OCI-LY7 (cell line): Measurements from ENCODE around the gene TXNDC2. TPM values are rescaled to one million over a fixed set of nuclear protein-coding genes. Genes with fewer than 3 reads are reported as not detected.

Experiments
- BruUV-seq: library from RNA; stranded (reverse); fragments of 400-500 nt; replicated peaks from 2 replicates; lab custom pipeline; 2021; lab: Mats Ljungman, UMichigan
- CTCF ChIA-PET: fragments of 300-600 bp; sonication (Branson Sonifier 250); formaldehyde crosslinking; loops from one replicate; lab custom pipeline; 2022; ENCODE audit warnings: antibody characterized with exemption; ENCODE audit not compliant: unreplicated experiment; lab: Charles Lee
- POLR2A ChIA-PET: fragments of 300-600 bp; sonication (Branson Sonifier 250); formaldehyde crosslinking; loops from one replicate; lab custom pipeline; 2022; ENCODE audit warnings: antibody characterized with exemption; lab: Charles Lee
- DNase-seq: peaks from one replicate; pipeline ENCODE4 v3.0.0-alpha.2; 2015; ENCODE audit warnings: low spot score
- H2AFZ ChIP-seq: fragments of 200-600 bp; sonication (generic), shearing (Covaris generic); 2 replicates; pipeline ENCODE4 v1.6.1; 2014; ENCODE audit warnings: mild to moderate bottlenecking, antibody characterized with exemption, low read length, moderate library complexity
- H3K27ac ChIP-seq: fragments of 200-600 bp; sonication (generic); 2 replicates; pipeline ENCODE4 v1.5.1; 2014; ENCODE audit warnings: mixed run types, low read depth, mild to moderate bottlenecking, moderate library complexity, low read length, inconsistent platforms; ENCODE audit not compliant: poor library complexity, severe bottlenecking
- H3K36me3 ChIP-seq: fragments of 200-600 bp; sonication (generic); 2 replicates; pipeline ENCODE4 v1.6.1; 2014; ENCODE audit warnings: mild to moderate bottlenecking, antibody characterized with exemption, low read length, moderate library complexity, mixed read lengths; ENCODE audit not compliant: insufficient read depth
- H3K4me1 ChIP-seq: fragments of 200-600 bp; sonication (generic); 2 replicates; pipeline ENCODE4 v1.5.1; 2014; ENCODE audit warnings: mild to moderate bottlenecking, low read length; ENCODE audit not compliant: insufficient read depth, poor library complexity, severe bottlenecking
- H3K4me2 ChIP-seq: fragments of 200-600 bp; sonication (generic); 2 replicates; pipeline ENCODE4 v1.6.1; 2014; ENCODE audit warnings: mild to moderate bottlenecking, low read length
- H3K4me3 ChIP-seq: fragments of 200-600 bp; sonication (generic); 2 replicates; pipeline ENCODE4 v1.5.1; 2014; ENCODE audit warnings: mild to moderate bottlenecking, low read depth, low read length; ENCODE audit not compliant: poor library complexity, severe bottlenecking
- H3K79me2 ChIP-seq: fragments of 200-600 bp; sonication (generic); 2 replicates; pipeline ENCODE4 v1.6.1; 2016; ENCODE audit warnings: low read depth, mild to moderate bottlenecking, low read length, moderate library complexity, mixed read lengths; ENCODE audit not compliant: insufficient read depth
- H3K9me2 ChIP-seq: fragments of 200-600 bp; sonication (generic); 2 replicates; pipeline ENCODE4 v1.6.1; 2016; ENCODE audit warnings: mild to moderate bottlenecking, low read length, mixed read lengths; ENCODE audit not compliant: insufficient read depth
- H3K9me3 ChIP-seq: fragments of 200-600 bp; sonication (generic); 2 replicates; pipeline ENCODE4 v1.6.1; 2014; ENCODE audit warnings: mild to moderate bottlenecking, mixed run types, low read length, mixed read lengths
- H4K20me1 ChIP-seq: fragments of 200-600 bp; sonication (generic); 2 replicates; pipeline ENCODE4 v1.6.1; 2014; ENCODE audit warnings: mild to moderate bottlenecking, antibody characterized with exemption, low read length, moderate library complexity, mixed read lengths; ENCODE audit not compliant: insufficient read depth
- CTCF ChIP-seq: fragments of 200-600 bp; sonication (generic); conservative IDR thresholded peaks from 2 replicates; pipeline ENCODE4 v1.5.1; 2014; ENCODE audit warnings: mild to moderate bottlenecking, antibody characterized with exemption, low read length, moderate library complexity, mixed read lengths
- EZH2phosphoT487 ChIP-seq: fragments of 200-600 bp; sonication (generic); IDR thresholded peaks from 2 replicates; pipeline ENCODE4 v1.6.1; 2018; ENCODE audit warnings: low read depth, borderline replicate concordance, mild to moderate bottlenecking, mixed run types, antibody characterized with exemption, low read length, moderate library complexity, mixed read lengths
- intact Hi-C: fragments of 100-400 bp; cut with micrococcal nuclease; formaldehyde crosslinking; loops from one replicate; pipeline ENCODE4 v1.10.0; 2022; ENCODE audit not compliant: unreplicated experiment
- total RNA-seq, 2 experiments: library from RNA; depleted of rRNA in 1 of 2; stranded (reverse); fragments of >200 nt in 1 of 2; shearing (Covaris generic) in 1 of 2; gene quantifications; 2 replicates each; pipeline ENCODE4 v1.2.3, GENCODE V29; 2014 to 2022

The TXNDC2 gene
- total RNA-seq, 2 experiments from 2014 or later, result not detected

- Histone ChIP-seq H3K27ac (no peak overlapping the region), H3K9me2 (no peaks in the 10 kb centered on the region), H3K79me2 (no peaks in the 10 kb centered on the region), H3K36me3 (no peaks in the 10 kb centered on the region), H2AFZ (no peak overlapping the region), H3K4me1 (no peaks in the 10 kb centered on the region), H3K4me3 (no peak overlapping the region), H3K4me2 (no peak overlapping the region), H3K9me3 (no peaks in the 10 kb centered on the region), H4K20me1 (no peaks in the 10 kb centered on the region)
- no peak for TF ChIP-seq EZH2phosphoT487
- no peak for TF ChIP-seq CTCF
- ChIA-PET CTCF (no interaction called here), POLR2A (no interaction called here)
- no peak for DNase-seq
- intact Hi-C loops, result no loop called here
- no TSS peak for BruUV-seq
Observed at GRCh38 chr18:9839211-9839610, 46.6 kb upstream of the TXNDC2 start.

GRCh38 chr18:9839853-9840252 lies 45.9 kb upstream of the TXNDC2 start:
- no peaks in the 10 kb centered on the region for H4K20me1 ChIP-seq
- no peaks in the 10 kb centered on the region for H3K79me2 ChIP-seq
- H3K9me3 ChIP-seq, result no peaks in the 10 kb centered on the region
- H3K27ac ChIP-seq, result no peak overlapping the region
- no TSS peak for BruUV-seq
- H3K4me3 ChIP-seq, result no peak overlapping the region
- ChIA-PET POLR2A (no interaction called here), CTCF (no interaction called here)
- no peak overlapping the region for H2AFZ ChIP-seq
- no peaks in the 10 kb centered on the region for H3K9me2 ChIP-seq
- intact Hi-C loops, result no loop called here
- no peak overlapping the region for H3K4me2 ChIP-seq
- TF ChIP-seq CTCF, result no peak
- DNase-seq, result no peak
- H3K4me1 ChIP-seq, result no peaks in the 10 kb centered on the region
- no peaks in the 10 kb centered on the region for H3K36me3 ChIP-seq

GRCh38 chr18:9841752-9842151 lies 44.0 kb upstream of the TXNDC2 start:
- H4K20me1 ChIP-seq, result no peaks in the 10 kb centered on the region
- TF ChIP-seq EZH2phosphoT487 (no peak), CTCF (no peak)
- H2AFZ ChIP-seq, result no peak overlapping the region
- no TSS peak for BruUV-seq
- no peaks in the 10 kb centered on the region for H3K4me1 ChIP-seq
- H3K9me2 ChIP-seq, result no peaks in the 10 kb centered on the region
- DNase-seq, result no peak
- no peak overlapping the region for H3K4me2 ChIP-seq
- CTCF ChIA-PET, result no interaction called here
- no peak overlapping the region for H3K4me3 ChIP-seq
- no peaks in the 10 kb centered on the region for H3K9me3 ChIP-seq
- H3K36me3 ChIP-seq, result no peaks in the 10 kb centered on the region
- POLR2A ChIA-PET, result no interaction called here
- intact Hi-C loops, result no loop called here
- H3K79me2 ChIP-seq, result no peaks in the 10 kb centered on the region
- no peak overlapping the region for H3K27ac ChIP-seq
